GM19023 (cell line): Measurements from ENCODE around the gene ISM1.

Experiments
- ATAC-seq: cut with Tn5 transposase; IDR thresholded peaks from one replicate; pipeline ENCODE4 v1.9.1; 2021; ENCODE audit warnings: mild to moderate bottlenecking, moderate library complexity; ENCODE audit not compliant: unreplicated experiment

ISM1 gene

GRCh38 chr20:13220904-13221297 lies at the start of gene ISM1:
TSS of gene ISM1 (plus strand) at chr20:13221274. CDS start at chr20:13221777, 503 bp downstream.
- ATAC-seq = peak; percentile 18

GRCh38 chr20:13173201-13173600 lies 47.9 kb upstream of the ISM1 start:
- no peak for ATAC-seq

GRCh38 chr20:13174402-13174801 lies 46.7 kb upstream of the ISM1 start:
- ATAC-seq = no peak

GRCh38 chr20:13180986-13181889 lies 39.8 kb upstream of the ISM1 start:
- ATAC-seq = no peak

GRCh38 chr20:13183005-13183404 lies 38.1 kb upstream of the ISM1 start:
- ATAC-seq = no peak

- ATAC-seq = no peak
Measured at GRCh38 chr20:13186043-13186774, 34.9 kb upstream of the ISM1 start.

GRCh38 chr20:13187899-13188298 lies 33.2 kb upstream of the ISM1 start:
- no peak for ATAC-seq

GRCh38 chr20:13199279-13199678 lies 21.8 kb upstream of the ISM1 start:
- ATAC-seq = no peak

- ATAC-seq = no peak
Measured at GRCh38 chr20:13200767-13201500, 20.1 kb upstream of the ISM1 start.

- no peak for ATAC-seq
Measured at GRCh38 chr20:13202565-13202964, 18.5 kb upstream of the ISM1 start.

- ATAC-seq = no peak
Measured at GRCh38 chr20:13205425-13205824, 15.6 kb upstream of the ISM1 start.

- ATAC-seq = no peak
Measured at GRCh38 chr20:13205848-13206434, 15.1 kb upstream of the ISM1 start.

GRCh38 chr20:13207016-13207415 lies 14.1 kb upstream of the ISM1 start:
- ATAC-seq = no peak

GRCh38 chr20:13211956-13212618 lies 9.0 kb upstream of the ISM1 start:
- no peak for ATAC-seq

- no peak for ATAC-seq
Measured at GRCh38 chr20:13212750-13213149, 8.3 kb upstream of the ISM1 start.

GRCh38 chr20:13213335-13213734 lies 7.7 kb upstream of the ISM1 start:
- ATAC-seq = no peak

- ATAC-seq = no peak
Measured at GRCh38 chr20:13216533-13216932, 4.5 kb upstream of the ISM1 start.

- ATAC-seq = no peak
Measured at GRCh38 chr20:13219327-13220193, 1.5 kb upstream of the ISM1 start.

GRCh38 chr20:13220194-13220903 lies 725 bp upstream of the ISM1 start:
- no peak for ATAC-seq
